A549 treated with ZK216348 at 1 μM for 4 hours (cell line): Measurements from ENCODE around the gene TMPRSS13. TPM values are rescaled to one million over a fixed set of nuclear protein-coding genes. Genes with fewer than 3 reads are reported as not detected.

Experiments used
- total RNA-seq: library from RNA; stranded (reverse); fragments of 200-300 nt; extraction: Qiagen RNA extraction; gene quantifications from 5 replicates; pipeline ENCODE4 v1.2.3, GENCODE V29; 2022; ENCODE audit warnings: low read depth

Gene TMPRSS13
- total RNA-seq, result not detected in 5 replicates

DNA sequence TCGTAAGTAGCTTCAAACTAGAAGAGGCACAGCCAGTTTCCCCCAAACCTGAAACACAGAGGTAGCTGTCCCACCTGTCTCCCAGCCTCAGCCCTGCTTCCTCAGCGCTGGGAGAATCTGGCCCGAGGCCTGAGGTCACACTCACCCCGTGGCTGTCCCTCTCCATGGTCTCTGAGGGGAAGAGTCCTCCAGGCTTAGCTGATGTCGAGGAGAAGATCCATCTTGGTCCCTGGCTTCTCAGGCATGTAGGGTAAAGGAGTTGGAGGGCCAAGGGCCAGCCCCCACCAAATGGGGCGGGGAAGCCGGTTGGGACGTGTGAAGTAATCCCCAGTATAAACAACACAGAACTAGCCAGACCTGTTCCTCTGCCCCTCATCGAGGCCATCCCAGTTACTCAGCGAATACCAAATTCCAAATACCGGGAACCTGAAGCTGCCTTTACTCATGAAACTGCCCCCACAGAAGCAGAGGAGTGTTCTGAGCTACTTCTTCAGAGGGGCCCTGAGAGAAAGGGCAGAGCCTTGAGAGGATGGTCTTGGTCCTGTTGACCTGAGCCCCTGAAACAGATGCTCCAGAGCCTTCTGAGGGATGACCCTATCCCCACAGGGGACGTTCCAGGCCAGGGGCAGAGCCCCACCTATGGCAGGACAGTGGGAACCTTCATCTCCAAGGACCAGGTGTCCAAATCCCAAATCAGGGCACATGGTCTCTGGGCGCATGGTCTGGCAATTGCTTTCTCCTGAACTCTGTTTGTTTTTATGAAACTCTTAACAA, at the start of gene TMPRSS13:
Gene TMPRSS13 (minus strand): TSS at position 261 of the 774 bp plus-strand sequence. CDS start 95 bp downstream, at position 166.

DNA sequence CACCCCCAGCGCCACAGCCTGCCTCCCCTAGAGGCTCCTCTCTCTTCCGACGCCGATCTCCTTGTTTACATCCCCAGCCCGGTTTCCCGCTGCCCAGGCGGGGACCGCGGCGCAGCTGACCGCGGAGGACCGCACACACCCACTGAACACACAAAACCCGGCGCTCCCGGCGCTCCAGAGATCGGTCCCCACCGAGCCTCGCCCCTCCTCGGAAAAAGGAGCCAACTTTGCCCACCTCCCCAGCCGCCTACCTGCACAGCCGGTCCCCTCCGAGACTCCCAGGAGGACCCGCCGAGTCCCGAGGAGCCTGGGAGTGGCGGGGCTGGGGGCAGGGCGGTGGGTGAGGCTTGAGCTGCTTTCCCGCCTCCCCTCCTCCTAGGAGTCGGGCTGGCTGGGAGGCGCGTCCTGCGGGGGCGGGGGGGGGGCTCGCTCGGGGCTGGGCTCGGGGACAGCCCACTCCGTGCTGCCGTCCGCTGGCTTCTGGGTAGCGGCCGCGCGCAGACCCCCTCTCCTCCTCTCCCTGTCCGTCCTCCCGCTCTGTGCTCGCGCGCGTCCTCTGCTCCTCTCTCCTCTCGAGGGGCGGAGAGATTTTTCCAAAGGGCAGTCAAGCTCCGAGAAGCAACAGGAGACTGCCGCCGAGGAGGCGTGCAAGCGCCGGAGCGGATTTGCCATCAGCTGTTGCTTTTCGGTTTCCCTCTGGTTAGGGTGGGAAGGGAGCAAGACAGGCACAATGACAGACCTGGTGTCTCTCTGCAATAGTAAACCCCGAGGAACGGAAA, 52.7 kb downstream of the TMPRSS13 start, which contains the start of gene FXYD6:
Gene FXYD6 (minus strand): TSS at position 318 of the 779 bp plus-strand sequence. CDS start 33,882 bp downstream, outside the sequence.

Other genes with a start within 250 kb of the TMPRSS13 start
- 0.14 to 0.66 TPM (median 0.27 TPM) in 5 replicates for gene DSCAML1, start 132.2 kb downstream of the TMPRSS13 start, total RNA-seq
- gene FXYD2, start 104.7 kb downstream of the TMPRSS13 start, total RNA-seq, result 14.5 to 21.4 TPM (median 17.9 TPM) in 5 replicates
- gene FXYD6, start 52.7 kb downstream of the TMPRSS13 start, total RNA-seq, result 0.20 to 0.53 TPM (median 0.31 TPM) in 5 replicates
- gene IL10RA, start 57.0 kb upstream of the TMPRSS13 start, total RNA-seq, result 0.06 to 0.09 TPM in 2 of 5 replicates, not detected in the others
- gene TMPRSS4, start 147.7 kb upstream of the TMPRSS13 start, total RNA-seq, result 0.14 TPM in 1 of 5 replicates, not detected in the others
- gene SMIM35, start 157.6 kb upstream of the TMPRSS13 start, total RNA-seq, result not detected in 5 replicates
- 0.05 to 0.09 TPM in 2 of 5 replicates, not detected in the others for gene SCN4B, start 223.4 kb upstream of the TMPRSS13 start, total RNA-seq
- gene SCN2B, start 247.2 kb upstream of the TMPRSS13 start, total RNA-seq, result not detected in 5 replicates